Measurements from ENCODE around the gene GRIP1. TPM values are rescaled to one million over a fixed set of nuclear protein-coding genes. Genes with fewer than 3 reads are reported as not detected.
A peak's percentile ranks its signal among the peaks of the same experiment; 100 is the strongest.

The GRIP1 gene, protein sequence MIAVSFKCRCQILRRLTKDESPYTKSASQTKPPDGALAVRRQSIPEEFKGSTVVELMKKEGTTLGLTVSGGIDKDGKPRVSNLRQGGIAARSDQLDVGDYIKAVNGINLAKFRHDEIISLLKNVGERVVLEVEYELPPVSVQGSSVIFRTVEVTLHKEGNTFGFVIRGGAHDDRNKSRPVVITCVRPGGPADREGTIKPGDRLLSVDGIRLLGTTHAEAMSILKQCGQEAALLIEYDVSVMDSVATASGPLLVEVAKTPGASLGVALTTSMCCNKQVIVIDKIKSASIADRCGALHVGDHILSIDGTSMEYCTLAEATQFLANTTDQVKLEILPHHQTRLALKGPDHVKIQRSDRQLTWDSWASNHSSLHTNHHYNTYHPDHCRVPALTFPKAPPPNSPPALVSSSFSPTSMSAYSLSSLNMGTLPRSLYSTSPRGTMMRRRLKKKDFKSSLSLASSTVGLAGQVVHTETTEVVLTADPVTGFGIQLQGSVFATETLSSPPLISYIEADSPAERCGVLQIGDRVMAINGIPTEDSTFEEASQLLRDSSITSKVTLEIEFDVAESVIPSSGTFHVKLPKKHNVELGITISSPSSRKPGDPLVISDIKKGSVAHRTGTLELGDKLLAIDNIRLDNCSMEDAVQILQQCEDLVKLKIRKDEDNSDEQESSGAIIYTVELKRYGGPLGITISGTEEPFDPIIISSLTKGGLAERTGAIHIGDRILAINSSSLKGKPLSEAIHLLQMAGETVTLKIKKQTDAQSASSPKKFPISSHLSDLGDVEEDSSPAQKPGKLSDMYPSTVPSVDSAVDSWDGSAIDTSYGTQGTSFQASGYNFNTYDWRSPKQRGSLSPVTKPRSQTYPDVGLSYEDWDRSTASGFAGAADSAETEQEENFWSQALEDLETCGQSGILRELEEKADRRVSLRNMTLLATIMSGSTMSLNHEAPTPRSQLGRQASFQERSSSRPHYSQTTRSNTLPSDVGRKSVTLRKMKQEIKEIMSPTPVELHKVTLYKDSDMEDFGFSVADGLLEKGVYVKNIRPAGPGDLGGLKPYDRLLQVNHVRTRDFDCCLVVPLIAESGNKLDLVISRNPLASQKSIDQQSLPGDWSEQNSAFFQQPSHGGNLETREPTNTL
- 0.80 TPM in 1 of 2 replicates, not detected in the other for total RNA-seq
- polyA plus RNA-seq (2012): not detected

DNA sequence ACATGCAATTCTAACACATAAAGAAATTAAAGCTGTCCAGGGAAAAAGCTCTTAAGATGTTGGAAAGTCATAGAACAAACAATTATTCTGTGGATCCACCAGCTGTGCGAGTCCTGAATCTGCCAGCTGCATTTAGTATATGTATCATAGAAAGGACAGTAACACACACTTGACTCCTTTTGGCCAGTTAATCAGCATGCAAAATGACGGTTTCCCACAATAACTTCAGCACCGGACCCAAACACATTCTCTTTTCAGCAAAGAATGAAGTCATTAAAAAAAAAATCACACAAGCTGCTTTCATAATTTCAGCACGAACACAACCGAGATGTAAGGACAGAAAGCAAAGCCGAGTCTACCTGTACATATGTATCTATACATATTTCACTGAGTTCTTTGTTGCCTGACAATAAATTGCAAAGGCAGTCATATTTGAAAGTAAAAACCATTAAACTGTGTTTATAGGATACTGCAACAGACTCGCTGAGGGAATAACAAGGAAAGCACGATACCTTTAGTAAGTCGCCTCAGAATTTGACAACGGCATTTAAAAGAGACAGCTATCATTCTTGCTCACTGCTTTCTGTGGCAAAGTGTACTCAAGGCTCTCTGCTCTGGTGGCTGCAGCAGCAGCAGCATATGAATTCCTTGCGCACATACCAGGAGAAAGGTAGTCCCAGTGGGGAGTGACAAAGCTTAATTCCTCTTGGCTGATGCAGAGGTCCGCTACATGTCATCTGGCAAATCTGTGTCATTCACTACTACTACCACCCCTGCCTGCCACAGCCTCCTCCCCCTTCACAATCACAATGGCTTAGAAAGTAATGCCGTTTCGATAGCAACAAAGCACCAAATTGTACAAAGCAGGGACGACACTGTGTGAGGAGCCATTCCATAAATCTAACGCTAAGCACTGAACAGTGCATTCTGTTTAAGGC is at the start of gene GRIP1:
GRIP1 (minus strand) TSS at position 739 of the 938 bp plus-strand sequence; CDS start at position 567, 172 bp downstream.
- no peak for DNase-seq (ENCODE audit: low read depth)

DNA sequence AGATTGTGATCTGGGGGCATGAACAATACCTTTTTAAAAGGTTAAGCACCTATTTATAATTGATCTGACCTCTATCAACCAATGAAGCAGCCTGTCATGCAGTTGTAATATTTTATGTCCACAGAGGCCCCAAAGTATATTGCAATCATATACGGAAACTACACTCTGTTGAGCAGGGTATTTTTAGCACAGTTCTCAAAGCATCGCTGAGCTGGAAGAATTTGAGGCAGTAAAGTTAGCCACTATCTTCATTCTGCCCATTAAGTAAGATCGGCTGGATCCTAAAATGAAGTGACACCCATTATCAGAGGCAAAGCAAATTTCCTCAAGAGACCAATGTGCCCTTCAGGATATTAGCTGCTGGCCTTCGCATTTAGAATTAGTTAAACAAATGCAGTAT is 47.7 kb upstream of the GRIP1 start:
- DNase-seq (ENCODE audit: low read depth): no peak

DNA sequence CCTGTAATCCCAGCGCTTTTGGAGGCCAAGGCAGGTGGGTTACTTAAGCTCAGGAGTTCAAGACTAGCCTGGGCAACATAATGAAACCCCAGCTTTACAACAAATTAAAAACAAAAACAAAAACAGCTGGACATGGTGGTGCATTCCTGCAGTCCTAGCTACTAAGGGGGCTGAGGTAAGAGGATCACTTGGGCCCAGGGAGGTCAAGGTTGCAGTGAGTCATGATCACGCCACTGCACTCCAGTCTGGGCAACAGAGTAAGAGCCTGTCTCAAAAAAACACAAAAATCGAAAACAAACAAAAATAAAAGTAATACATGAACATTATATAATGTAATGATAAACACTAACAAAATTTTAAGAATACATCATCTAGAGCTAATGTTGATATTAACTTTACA is 46.2 kb upstream of the GRIP1 start:
- no peak for DNase-seq (ENCODE audit: low read depth)

DNA sequence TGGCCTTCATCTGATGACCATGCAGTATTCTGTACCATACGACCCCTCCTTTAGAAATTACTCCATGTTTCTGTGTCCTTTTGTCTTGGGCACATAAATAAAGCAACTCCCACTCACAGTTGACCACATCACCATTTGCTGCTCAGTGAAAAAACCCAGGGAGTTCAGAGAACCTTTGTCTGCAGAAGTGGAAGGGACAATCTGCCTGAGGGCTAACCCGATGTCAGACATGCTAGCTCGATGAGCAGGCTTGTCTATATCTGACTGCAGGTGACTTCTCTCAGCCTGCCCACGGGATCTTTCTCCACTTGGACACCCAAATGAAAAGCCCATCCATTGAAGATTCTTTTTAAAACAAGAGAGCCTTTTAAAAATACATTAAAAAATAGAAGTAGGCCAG is 45.7 kb upstream of the GRIP1 start:
- no peak for DNase-seq (ENCODE audit: low read depth)

DNA sequence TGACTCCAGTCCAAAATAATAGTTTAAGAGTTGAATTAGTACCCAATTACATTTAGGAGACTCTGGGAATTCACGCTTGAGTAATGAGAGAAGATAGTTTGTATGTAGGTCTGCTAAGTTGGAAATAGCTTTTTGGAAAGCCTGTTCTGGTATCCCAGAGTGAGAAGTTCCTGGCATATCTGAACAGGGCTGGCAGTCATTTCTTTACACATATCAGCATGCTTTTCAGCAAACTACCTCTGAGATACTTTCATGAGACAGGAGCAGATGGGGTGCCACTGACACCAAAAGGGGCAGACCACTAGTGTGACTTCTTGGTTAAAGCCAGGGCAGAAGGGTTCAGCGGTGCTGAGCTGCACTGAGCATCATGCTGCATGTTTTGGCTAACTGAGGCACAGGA is 45.1 kb upstream of the GRIP1 start:
- no peak for DNase-seq (ENCODE audit: low read depth)

DNA sequence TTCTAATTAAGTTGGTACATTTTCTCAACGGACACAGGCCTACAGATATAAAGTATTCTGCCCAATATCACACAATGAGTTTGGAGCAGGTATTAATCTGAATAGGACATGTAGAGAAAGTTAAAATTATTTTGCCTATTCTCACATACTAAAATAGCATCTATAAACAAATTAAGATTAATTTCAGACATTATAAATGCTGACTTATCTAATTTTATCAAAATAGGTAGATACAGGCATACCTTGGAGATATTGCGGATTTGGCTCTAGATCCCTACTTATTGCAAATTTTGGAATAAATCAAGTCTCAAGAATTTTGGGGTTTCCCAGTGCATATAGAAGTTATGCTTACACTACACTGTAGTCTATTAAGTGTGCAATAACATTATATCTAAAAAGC is 41.0 kb upstream of the GRIP1 start:
- DNase-seq (ENCODE audit: low read depth): no peak

DNA sequence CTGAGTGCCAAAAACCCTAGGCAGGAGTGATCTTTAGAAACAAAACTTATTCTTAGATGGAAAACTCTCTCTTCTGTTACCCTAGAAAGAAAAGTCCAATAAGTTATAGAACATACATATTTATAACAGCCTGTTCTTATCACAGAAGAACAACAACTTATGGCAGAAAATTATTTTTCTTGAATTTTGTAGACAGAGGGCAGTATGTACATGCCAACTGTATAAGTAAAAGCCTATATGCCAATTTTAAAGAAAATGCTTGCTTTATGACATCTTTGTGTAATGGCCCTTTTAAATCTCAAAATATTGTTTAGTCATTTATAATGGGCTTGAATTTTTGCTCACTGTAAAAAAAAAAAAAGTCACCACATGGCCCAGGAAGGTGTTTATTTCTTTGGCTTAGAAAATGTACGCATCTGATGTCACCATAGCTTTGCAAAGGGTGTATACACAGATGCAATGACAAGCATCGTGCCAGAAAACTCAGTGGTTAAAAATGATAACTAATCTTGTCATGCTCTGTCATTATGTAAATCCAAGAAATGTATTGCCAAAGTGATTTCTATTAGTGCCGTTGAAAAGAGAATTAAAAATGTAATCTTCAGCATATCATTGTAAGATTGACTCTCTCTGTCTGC is 38.3 kb upstream of the GRIP1 start:
- no peak for DNase-seq (ENCODE audit: low read depth)

DNA sequence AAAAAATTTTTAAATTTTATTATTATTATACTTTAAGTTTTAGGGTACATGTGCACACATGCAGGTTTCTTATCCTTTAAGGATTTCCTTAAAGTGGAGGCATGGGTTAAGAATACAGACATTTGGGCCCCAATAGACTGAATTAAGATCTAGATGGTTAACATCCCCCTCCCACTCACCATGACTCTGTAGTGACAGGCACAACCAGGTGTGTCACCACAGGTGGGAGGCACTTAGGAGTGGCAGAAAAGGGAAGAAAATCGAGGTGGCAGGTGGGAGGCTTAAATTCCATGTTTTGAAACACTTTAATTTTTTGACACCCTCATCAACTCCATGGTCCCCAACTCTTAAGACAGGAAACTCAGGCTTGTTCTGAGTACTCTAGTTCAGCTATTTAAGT is 37.6 kb upstream of the GRIP1 start:
- DNase-seq (ENCODE audit: low read depth): no peak

DNA sequence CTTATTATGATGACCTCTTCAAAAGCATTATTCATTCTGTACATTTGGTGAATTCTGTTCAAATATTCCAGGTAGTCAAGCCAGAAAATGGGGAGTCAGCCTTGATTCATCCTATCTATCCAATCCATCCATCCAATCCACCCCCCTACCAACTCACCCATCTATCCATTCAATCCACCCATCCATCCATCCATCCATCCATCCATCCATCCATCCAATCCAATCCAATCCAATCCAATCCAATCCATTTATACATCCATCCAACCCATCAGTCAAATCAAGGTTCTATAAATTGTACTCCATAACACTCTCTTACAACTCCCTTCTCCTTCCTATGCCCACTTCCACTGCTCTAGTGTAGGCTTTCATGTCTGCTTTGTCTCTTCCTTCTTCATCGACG is 35.8 kb upstream of the GRIP1 start:
- no peak for DNase-seq (ENCODE audit: low read depth)

DNA sequence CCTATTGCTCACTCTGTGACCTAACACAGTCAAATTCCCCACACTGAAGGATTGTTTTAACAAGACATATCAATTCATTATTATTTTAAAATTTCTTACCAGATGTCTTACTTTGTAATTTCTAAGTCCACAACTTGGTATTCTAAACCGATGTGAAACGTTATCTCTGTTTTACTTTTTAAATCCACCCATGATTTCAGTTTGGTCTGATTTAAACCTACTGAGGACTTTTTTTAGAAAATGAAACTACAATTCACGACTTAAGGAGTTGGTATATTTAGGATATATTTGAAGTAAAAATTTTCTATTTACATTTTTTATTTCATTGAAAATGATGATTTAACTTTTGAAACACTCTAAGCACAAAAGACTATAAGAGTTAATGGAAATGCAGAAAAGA is 35.1 kb upstream of the GRIP1 start:
- DNase-seq (ENCODE audit: low read depth): no peak

DNA sequence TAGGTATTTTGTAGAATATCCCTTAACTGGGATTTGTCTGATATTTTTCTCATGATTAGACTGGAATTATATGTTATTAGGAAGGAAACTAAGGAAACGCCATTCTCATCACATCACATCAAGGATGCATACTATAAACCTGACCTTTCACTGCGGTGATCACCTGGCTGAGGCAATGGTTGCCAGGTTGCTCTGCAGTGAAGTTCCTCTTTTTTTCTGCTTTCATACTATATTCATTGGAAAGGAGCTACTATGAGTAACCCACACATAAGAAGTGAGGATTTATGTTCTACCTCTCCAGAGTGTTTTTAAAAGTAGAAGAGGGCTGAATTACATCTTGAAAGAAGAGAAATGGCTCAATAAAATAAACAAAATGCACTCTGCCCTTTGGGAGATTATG is 31.0 kb upstream of the GRIP1 start:
- DNase-seq (ENCODE audit: low read depth): no peak

DNA sequence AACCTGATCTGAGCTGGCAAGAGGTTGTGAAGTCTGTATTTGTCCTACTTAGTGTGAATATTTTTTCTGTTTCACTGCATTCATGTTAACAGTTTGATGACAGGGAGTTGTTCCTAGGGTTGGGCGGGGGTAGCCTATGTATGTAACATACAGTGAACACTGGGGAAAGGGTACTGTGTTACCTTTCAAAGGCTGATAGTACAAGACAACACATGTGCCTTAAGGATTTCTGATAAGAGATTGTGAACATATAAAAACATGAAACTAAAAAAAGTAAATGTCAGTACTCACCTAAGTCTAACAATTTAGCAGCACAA is 30.5 kb upstream of the GRIP1 start:
- no peak for DNase-seq (ENCODE audit: low read depth)

DNA sequence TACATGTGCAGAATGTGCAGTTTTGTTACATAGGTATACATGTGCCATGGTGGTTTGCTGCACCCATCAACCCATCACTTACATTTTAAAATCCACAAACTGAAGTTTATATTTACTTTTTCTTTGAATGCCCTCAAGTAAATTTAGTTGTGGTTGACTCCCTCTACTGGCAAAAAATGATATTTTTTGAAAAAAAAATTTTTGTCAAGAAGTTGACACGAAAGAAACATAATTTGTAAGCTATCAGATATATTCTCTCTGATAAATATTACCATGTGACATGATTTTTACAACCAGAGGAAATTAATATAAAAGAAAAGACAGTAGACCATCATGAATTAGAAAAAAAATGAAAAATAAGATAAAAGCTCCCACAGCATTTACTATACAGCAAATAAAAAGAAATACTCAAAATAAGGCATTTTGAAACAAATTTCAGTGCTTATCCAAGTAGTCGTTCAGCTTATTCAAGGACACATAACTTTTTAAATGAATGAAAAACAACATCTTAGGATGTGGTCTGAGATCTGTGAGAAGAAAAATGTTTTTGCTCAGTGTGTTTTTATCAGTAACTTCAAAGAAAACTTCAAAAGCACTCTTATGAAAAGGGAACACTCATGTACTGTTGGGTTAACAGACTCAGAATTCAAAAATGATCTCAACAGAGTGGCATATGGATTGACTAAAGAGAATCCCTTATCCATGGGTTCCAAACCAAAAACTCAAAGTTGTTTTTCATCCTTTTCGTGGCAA is 30.0 kb upstream of the GRIP1 start:
- DNase-seq (ENCODE audit: low read depth): peak; percentile 17

DNA sequence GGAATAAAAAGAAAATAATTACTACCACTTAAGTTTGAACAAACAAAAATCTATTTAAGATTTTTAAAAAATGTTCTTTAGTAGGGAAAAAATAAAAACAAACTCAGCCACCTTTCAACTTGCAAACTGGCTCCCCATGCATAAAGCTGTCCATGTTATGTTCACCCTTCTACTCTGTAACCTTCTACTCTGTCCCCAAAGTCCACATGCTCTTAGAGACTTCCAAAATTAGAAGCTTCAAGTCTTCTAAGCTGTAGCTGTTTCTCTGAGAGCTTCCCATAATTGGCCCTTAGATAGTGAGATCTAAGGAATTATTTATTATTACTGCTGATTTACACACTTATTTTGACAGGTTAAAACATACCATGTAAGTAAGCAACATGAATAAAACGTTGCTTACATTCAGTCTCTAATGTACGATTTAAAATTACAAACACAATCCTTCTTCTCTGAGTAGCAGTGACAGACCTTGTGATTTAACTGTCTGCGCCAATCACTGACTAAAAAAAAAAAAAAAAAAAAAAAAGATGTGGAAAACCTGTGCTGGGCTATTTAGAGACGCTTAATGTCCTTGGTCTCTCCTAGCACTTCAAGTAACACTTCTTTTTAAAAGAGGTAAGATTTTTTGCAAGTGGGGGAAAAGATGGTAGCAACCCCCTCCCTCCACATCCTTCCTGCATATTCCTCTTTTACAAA is 28.3 kb upstream of the GRIP1 start:
- DNase-seq (ENCODE audit: low read depth): no peak

DNA sequence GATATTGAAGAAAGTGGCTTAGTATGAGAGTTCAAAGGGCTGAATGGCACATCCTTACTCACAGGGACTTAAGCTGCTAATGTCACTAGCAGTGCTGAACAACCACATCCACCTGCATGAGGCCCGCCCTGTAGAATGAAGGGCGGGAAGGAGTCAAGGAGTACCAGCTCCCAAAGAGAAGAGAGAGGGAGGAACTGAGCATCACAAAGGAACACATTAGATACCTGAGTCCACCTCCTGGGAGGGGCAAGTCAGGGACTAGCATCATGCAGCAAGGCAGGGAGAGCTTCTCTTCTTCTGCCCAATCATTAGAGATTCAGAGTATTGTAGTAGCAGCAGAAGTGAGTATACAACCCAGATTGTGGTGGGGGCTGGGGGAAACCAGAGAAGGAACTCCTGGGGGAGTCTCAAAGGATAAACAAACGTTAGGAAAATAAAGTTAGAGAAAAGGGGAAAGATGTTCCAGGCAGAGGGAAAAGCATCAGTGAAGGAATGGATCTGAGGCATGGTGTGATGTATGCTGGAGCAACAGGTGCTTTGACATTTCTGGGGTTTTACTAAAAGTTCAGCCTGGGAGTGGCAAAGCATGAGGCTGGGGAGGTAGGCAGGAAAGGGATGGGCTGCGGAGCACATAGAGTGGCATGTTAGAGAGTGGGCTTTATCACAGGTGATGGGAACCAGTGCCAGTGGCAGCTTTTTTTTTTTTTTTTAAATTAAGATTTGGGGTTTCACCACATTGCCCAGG is 21.0 kb upstream of the GRIP1 start:
- no peak for DNase-seq (ENCODE audit: low read depth)

DNA sequence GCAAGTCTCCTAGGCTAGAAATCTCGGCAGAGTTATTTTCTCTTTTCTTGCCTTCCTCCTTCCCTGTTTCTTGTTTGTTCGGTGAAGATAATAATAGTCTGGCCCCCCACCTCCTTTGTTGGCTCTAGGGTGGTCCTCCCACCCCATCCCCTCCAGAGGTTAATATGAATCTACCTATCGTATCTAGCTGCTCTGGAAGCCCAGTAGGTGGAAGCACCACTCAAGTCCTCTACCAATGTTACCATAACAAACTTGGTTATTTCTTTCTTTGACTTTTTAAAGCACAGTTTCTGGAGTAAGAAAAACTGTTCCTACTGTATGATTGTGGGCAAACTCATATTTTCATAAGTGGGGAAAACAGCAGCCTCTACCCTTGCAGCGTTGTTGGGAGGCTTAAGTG is 19.7 kb upstream of the GRIP1 start:
- no peak for DNase-seq (ENCODE audit: low read depth)

DNA sequence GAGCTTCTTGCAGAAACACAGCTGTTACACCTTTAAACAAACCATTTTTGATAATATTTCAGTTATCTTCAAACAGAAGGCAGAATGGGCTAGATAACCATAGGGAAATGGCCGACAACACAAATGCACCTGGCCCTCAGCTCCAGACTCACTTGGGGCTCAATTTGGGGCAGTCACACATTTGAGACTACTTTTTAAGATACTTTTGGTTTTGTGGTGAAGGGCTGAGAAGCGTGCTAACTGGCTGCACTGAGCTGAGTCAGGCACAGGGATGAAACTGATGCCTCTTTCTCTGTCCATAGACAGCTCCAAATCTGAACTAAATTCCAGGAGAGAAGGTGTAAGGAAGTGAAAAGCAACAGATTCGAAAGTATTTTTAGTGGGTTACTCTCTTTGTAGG is 18.5 kb upstream of the GRIP1 start:
- DNase-seq (ENCODE audit: low read depth): no peak

Measured in myocyte (in vitro differentiated cells).